HCT116 (cell line): ENCODE results near the gene INTS6. TPM values are rescaled to one million over a fixed set of nuclear protein-coding genes. Genes with fewer than 3 reads are reported as not detected.

Experiments
- ATAC-seq: fragments of 200-7000 bp; cut with Tn5 transposase; 2 replicates; pipeline ENCODE4 v1.9.1; 2020; ENCODE audit warnings: mild to moderate bottlenecking, moderate library complexity
- BruUV-seq: library from RNA; stranded (reverse); fragments of 400-500 nt; replicated peaks from 2 replicates; lab custom pipeline; 2021; lab: Mats Ljungman, UMichigan
- CTCF ChIA-PET: fragments of 300-600 bp; sonication (Branson Sonifier 250); formaldehyde crosslinking; loops from one replicate; lab custom pipeline; 2021; ENCODE audit warnings: antibody characterized with exemption; lab: Charles Lee
- POLR2A ChIA-PET: fragments of 300-600, 350-600 bp; sonication (Branson Sonifier 250); formaldehyde crosslinking; loops from one replicate; lab custom pipeline; 2021; ENCODE audit warnings: antibody characterized with exemption; lab: Charles Lee
- RAD21 ChIA-PET, 2 experiments: fragments of 300-600 bp; sonication (Branson Sonifier 250); formaldehyde crosslinking; loops; one replicate each; lab custom pipeline; 2023; ENCODE audit warnings: low total read pairs in 2 of 2; ENCODE audit not compliant: uncharacterized antibody in 2 of 2, unreplicated experiment in 2 of 2, low non-redundant PET in 1 of 2; lab: Charles Lee
- DNase-seq: peaks from one replicate; pipeline ENCODE4 v3.0.0-alpha.2; 2010; ENCODE audit warnings: low read depth, low spot score
- H2AFZ ChIP-seq: fragments of 200-600 bp; shearing (Covaris generic), sonication (generic); 2 replicates; pipeline ENCODE4 v1.6.1; 2017; ENCODE audit warnings: low read depth, mixed run types, mixed read lengths, antibody characterized with exemption, low read length; ENCODE audit not compliant: poor library complexity, severe bottlenecking
- H3K27ac ChIP-seq: 2 replicates; pipeline ENCODE4 v1.5.1; 2012; ENCODE audit warnings: low read depth, low read length
- H3K27me3 ChIP-seq: fragments of 200-600 bp; sonication (generic); 2 replicates; pipeline ENCODE4 v1.6.1; 2016; ENCODE audit warnings: mixed run types, low read length, mixed read lengths; ENCODE audit not compliant: insufficient read depth
- H3K36me3 ChIP-seq, 2 experiments: fragments of 200-500 bp in 1 of 2; fragments of 200-600 bp in 1 of 2; sonication (Bioruptor generic) in 1 of 2; sonication (generic) in 1 of 2; 2 replicates each; pipeline versions ENCODE4 v1.5.1 to v1.6.1; 2014 to 2016; ENCODE audit warnings: low read length in 2 of 2, inconsistent platforms in 1 of 2, mixed read lengths in 1 of 2, mixed run types in 1 of 2; ENCODE audit not compliant: insufficient read depth in 2 of 2, control insufficient read depth in 1 of 2
- H3K4me1 ChIP-seq, 2 experiments: fragments of 200-600 bp in 1 of 2; sonication (generic) in 1 of 2; 2 replicates each; pipeline versions ENCODE4 v1.5.1 to v1.6.1; 2012 to 2017; ENCODE audit warnings: low read length in 2 of 2, inconsistent platforms in 1 of 2, mild to moderate bottlenecking in 1 of 2, mixed read lengths in 1 of 2, mixed run types in 1 of 2, moderate library complexity in 1 of 2; ENCODE audit not compliant: insufficient read depth in 2 of 2, control insufficient read depth in 1 of 2
- H3K4me2 ChIP-seq: fragments of 200-600 bp; sonication (generic); 2 replicates; pipeline ENCODE4 v1.6.1; 2017; ENCODE audit warnings: mixed run types, low read length, mixed read lengths
- H3K4me3 ChIP-seq, 2 experiments: fragments of 200-600 bp in 1 of 2; sonication (generic) in 1 of 2; replicated peaks in 1 of 2; 2 replicates each; pipeline ENCODE4 v1.5.1; 2011 to 2016; ENCODE audit warnings: low read length in 2 of 2, control low read depth in 1 of 2, low read depth in 1 of 2, mild to moderate bottlenecking in 1 of 2, mixed read lengths in 1 of 2, mixed run types in 1 of 2
- H3K79me2 ChIP-seq: fragments of 200-600 bp; sonication (generic); 2 replicates; pipeline ENCODE4 v1.6.1; 2017; ENCODE audit warnings: mild to moderate bottlenecking, mixed run types, low read length, moderate library complexity, mixed read lengths; ENCODE audit not compliant: insufficient read depth
- H3K9ac ChIP-seq: fragments of 200-600 bp; sonication (generic); 2 replicates; pipeline ENCODE4 v1.6.1; 2016; ENCODE audit warnings: low read length, mixed read lengths
- H3K9me2 ChIP-seq: fragments of 200-600 bp; sonication (generic), shearing (Covaris generic); 2 replicates; pipeline ENCODE4 v1.6.1; 2017; ENCODE audit warnings: mixed run types, mild to moderate bottlenecking, moderate library complexity; ENCODE audit not compliant: insufficient read depth
- H3K9me3 ChIP-seq, 2 experiments: fragments of 200-500 bp in 1 of 2; fragments of 200-600 bp in 1 of 2; sonication (Bioruptor generic) in 1 of 2; sonication (generic) in 1 of 2; 2 replicates each; pipeline ENCODE4 v1.6.1; 2014 to 2017; ENCODE audit warnings: low read length in 2 of 2, mixed read lengths in 2 of 2, inconsistent platforms in 1 of 2, low read depth in 1 of 2, mild to moderate bottlenecking in 1 of 2, mixed run types in 1 of 2, moderate library complexity in 1 of 2; ENCODE audit not compliant: control insufficient read depth in 1 of 2, insufficient read depth in 1 of 2
- H4K20me1 ChIP-seq: fragments of 200-600 bp; sonication (generic), shearing (Covaris generic); 2 replicates; pipeline ENCODE4 v1.6.1; 2017; ENCODE audit warnings: mixed run types, mild to moderate bottlenecking, moderate library complexity; ENCODE audit not compliant: insufficient read depth
- CBX3 ChIP-seq: IDR thresholded peaks from 2 replicates; pipeline ENCODE4 v1.6.1; 2012; ENCODE audit warnings: low read depth
- CEBPB ChIP-seq: IDR thresholded peaks from 2 replicates; pipeline ENCODE4 v1.6.1; 2012; ENCODE audit warnings: low read depth
- EGR1 ChIP-seq: IDR thresholded peaks from 2 replicates; pipeline ENCODE4 v1.6.1; 2012; ENCODE audit warnings: low read depth
- ELF1 ChIP-seq: IDR thresholded peaks from 2 replicates; pipeline ENCODE4 v1.6.1; 2012; ENCODE audit warnings: low read depth, borderline replicate concordance
- FOSL1 ChIP-seq: IDR thresholded peaks from 2 replicates; pipeline ENCODE4 v1.6.1; 2012; ENCODE audit warnings: low read depth
- JUND ChIP-seq: IDR thresholded peaks from 2 replicates; pipeline ENCODE4 v1.6.1; 2012
- POLR2AphosphoS5 ChIP-seq: IDR thresholded peaks from 2 replicates; pipeline ENCODE4 v1.6.1; 2011; ENCODE audit warnings: mild to moderate bottlenecking, low read depth, low read length, moderate library complexity
- SIN3A ChIP-seq: IDR thresholded peaks from 2 replicates; pipeline ENCODE4 v1.6.1; 2012; ENCODE audit warnings: low read depth
- SP1 ChIP-seq: IDR thresholded peaks from 2 replicates; pipeline ENCODE4 v1.6.1; 2012; ENCODE audit warnings: low read depth
- SRF ChIP-seq: IDR thresholded peaks from 2 replicates; pipeline ENCODE4 v1.6.1; 2012; ENCODE audit warnings: low read depth
- YY1 ChIP-seq: IDR thresholded peaks from 2 replicates; pipeline ENCODE4 v1.6.1; 2011; ENCODE audit warnings: low read length, low read depth, moderate library complexity, mild to moderate bottlenecking; ENCODE audit not compliant: insufficient replicate concordance; ENCODE audit errors: extremely low read depth
- intact Hi-C: fragments of 100-400 bp; cut with micrococcal nuclease; formaldehyde crosslinking; loops from 2 replicates; pipeline ENCODE4 v1.10.0; 2022
- total RNA-seq: library from RNA; stranded (reverse); gene quantifications from one replicate; pipeline ENCODE4 v1.2.1, GENCODE V29; 2021; ENCODE audit not compliant: unreplicated experiment
- TF ChIP-seq, protein P1 (sequence below): IDR thresholded peaks from 2 replicates; pipeline ENCODE4 v1.6.1; 2012
- TF ChIP-seq, protein P2 (sequence below): IDR thresholded peaks from 2 replicates; pipeline ENCODE4 v1.6.1; 2012; ENCODE audit warnings: low read depth
- TF ChIP-seq, protein P3 (sequence below), 3 experiments: fragments of 200-600 bp in 1 of 3; sonication (generic) in 1 of 3; IDR thresholded peaks in 2 of 3; conservative IDR thresholded peaks in 1 of 3; 2 replicates each; pipeline ENCODE4 v1.5.1; 2012 to 2017; ENCODE audit warnings: low read depth in 2 of 3, low read length in 2 of 3, antibody characterized with exemption in 1 of 3, borderline replicate concordance in 1 of 3, control low read depth in 1 of 3, mild to moderate bottlenecking in 1 of 3, mixed read lengths in 1 of 3, mixed run types in 1 of 3, moderate library complexity in 1 of 3; ENCODE audit not compliant: insufficient read depth in 1 of 3
- TF ChIP-seq, protein P4 (sequence below): IDR thresholded peaks from 2 replicates; pipeline ENCODE4 v1.6.1; 2011; ENCODE audit warnings: mild to moderate bottlenecking, low read length, moderate library complexity; ENCODE audit not compliant: insufficient replicate concordance; ENCODE audit errors: extremely low read depth

INTS6 gene
- total RNA-seq, 1 experiment from 2014 or later, result 44.7 TPM

DNA sequence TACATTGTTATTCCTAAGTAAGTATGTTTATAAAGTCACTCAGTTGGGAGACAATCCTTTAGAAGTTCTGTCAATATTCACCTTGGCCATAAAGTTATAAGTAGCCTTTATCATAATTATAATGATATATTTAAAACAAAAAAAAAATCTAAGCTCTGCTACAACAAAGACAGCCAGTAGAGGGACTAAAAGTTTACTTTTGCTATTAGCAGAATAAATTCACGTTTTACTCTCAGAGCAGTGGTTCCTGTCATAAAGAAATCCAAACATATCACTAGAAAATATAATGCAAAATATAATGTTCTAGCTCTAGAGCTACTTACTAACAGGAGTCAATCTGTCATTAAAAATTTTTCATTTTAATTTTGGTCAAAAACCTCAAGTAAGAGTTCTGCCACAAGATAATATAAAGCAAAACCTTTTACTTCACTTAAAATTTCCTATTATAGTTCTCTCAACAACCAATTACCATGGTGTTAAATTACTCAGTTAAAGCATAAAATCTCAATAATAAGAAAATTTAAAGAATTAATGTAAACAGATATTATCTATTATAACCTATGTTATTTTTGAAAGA lies 17.7 kb downstream of the INTS6 start (continued):
- no peak for TF ChIP-seq POLR2AphosphoS5

DNA sequence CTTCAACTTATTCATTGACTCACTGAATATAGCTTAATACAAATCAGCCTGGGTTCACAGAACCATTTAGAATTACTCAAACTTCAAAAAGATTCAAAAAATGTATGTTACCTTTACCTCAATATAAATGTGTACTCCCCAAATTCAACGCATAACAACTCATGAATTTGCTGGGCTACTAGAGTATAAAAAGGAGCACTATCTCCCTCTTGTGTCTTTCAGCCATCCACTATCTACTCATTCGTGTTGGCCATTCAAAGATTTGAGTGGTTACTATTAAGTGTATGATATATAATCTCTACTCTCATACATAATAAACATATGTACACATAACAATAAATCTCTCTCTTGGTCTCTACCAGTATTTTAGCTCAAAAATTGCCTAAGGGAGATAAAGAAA lies 20.3 kb downstream of the INTS6 start:
- no peak overlapping the region for H3K9ac ChIP-seq
- H3K27me3 ChIP-seq, result no peaks in the 10 kb centered on the region
- no peak overlapping the region for H3K27ac ChIP-seq
- no peak overlapping the region for H3K4me3 ChIP-seq
- no peaks in the 10 kb centered on the region for H3K9me2 ChIP-seq
- RAD21 ChIA-PET, result interaction anchor here in 1 of 2 experiments (0.7 kb wide), 1 partner anchor 365 kb away, joined by 3 read pairs; no protein-coding TSS in a partner anchor
- H3K79me2 ChIP-seq, result peaks cover 44% of the 10 kb centered on the region
- BruUV-seq, result no TSS peak
- CTCF ChIA-PET, result interaction anchor here (1.3 to 4.2 kb wide), 2 partner anchors 312 to 364 kb away, joined by 3 to 90 read pairs; no protein-coding TSS in a partner anchor
- H4K20me1 ChIP-seq, result no peaks in the 10 kb centered on the region
- H2AFZ ChIP-seq, result no peak overlapping the region
- no peak for ATAC-seq
- POLR2A ChIA-PET, result interaction anchor here (1.7 kb wide), 1 partner anchor 21 kb away, joined by 4 read pairs; the partner anchor contains the start of gene INTS6
- intact Hi-C loops, result no loop called here
- no peak for DNase-seq
- H3K4me1 ChIP-seq, result no peaks in the 10 kb centered on the region
- TF ChIP-seq CEBPB (no peak), SRF (no peak), FOSL1 (no peak), YY1 (no peak), SP1 (no peak), EGR1 (no peak), JUND (no peak), ELF1 (no peak), SIN3A (no peak), CBX3 (no peak)
- TF ChIP-seq, protein P1, sequence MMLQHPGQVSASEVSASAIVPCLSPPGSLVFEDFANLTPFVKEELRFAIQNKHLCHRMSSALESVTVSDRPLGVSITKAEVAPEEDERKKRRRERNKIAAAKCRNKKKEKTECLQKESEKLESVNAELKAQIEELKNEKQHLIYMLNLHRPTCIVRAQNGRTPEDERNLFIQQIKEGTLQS, result no peak
- TF ChIP-seq, protein P2, sequence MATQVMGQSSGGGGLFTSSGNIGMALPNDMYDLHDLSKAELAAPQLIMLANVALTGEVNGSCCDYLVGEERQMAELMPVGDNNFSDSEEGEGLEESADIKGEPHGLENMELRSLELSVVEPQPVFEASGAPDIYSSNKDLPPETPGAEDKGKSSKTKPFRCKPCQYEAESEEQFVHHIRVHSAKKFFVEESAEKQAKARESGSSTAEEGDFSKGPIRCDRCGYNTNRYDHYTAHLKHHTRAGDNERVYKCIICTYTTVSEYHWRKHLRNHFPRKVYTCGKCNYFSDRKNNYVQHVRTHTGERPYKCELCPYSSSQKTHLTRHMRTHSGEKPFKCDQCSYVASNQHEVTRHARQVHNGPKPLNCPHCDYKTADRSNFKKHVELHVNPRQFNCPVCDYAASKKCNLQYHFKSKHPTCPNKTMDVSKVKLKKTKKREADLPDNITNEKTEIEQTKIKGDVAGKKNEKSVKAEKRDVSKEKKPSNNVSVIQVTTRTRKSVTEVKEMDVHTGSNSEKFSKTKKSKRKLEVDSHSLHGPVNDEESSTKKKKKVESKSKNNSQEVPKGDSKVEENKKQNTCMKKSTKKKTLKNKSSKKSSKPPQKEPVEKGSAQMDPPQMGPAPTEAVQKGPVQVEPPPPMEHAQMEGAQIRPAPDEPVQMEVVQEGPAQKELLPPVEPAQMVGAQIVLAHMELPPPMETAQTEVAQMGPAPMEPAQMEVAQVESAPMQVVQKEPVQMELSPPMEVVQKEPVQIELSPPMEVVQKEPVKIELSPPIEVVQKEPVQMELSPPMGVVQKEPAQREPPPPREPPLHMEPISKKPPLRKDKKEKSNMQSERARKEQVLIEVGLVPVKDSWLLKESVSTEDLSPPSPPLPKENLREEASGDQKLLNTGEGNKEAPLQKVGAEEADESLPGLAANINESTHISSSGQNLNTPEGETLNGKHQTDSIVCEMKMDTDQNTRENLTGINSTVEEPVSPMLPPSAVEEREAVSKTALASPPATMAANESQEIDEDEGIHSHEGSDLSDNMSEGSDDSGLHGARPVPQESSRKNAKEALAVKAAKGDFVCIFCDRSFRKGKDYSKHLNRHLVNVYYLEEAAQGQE, result no peak
- TF ChIP-seq, protein P3, sequence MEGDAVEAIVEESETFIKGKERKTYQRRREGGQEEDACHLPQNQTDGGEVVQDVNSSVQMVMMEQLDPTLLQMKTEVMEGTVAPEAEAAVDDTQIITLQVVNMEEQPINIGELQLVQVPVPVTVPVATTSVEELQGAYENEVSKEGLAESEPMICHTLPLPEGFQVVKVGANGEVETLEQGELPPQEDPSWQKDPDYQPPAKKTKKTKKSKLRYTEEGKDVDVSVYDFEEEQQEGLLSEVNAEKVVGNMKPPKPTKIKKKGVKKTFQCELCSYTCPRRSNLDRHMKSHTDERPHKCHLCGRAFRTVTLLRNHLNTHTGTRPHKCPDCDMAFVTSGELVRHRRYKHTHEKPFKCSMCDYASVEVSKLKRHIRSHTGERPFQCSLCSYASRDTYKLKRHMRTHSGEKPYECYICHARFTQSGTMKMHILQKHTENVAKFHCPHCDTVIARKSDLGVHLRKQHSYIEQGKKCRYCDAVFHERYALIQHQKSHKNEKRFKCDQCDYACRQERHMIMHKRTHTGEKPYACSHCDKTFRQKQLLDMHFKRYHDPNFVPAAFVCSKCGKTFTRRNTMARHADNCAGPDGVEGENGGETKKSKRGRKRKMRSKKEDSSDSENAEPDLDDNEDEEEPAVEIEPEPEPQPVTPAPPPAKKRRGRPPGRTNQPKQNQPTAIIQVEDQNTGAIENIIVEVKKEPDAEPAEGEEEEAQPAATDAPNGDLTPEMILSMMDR (IDR thresholded peaks at IDR 0.05 in 2 of 3, conservative IDR thresholded peaks at IDR 0.05 in 1 of 3; ENCODE audit: borderline replicate concordance in 1 of 3, insufficient read depth in 1 of 3, low read depth in 2 of 3, low read length in 2 of 3), result no peak
- TF ChIP-seq, protein P4, sequence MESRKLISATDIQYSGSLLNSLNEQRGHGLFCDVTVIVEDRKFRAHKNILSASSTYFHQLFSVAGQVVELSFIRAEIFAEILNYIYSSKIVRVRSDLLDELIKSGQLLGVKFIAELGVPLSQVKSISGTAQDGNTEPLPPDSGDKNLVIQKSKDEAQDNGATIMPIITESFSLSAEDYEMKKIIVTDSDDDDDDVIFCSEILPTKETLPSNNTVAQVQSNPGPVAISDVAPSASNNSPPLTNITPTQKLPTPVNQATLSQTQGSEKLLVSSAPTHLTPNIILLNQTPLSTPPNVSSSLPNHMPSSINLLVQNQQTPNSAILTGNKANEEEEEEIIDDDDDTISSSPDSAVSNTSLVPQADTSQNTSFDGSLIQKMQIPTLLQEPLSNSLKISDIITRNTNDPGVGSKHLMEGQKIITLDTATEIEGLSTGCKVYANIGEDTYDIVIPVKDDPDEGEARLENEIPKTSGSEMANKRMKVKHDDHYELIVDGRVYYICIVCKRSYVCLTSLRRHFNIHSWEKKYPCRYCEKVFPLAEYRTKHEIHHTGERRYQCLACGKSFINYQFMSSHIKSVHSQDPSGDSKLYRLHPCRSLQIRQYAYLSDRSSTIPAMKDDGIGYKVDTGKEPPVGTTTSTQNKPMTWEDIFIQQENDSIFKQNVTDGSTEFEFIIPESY, result no peak
- TF ChIP-seq, all 23 proteins: peak for 0
- no peaks in the 10 kb centered on the region for H3K9me3 ChIP-seq
- H3K36me3 ChIP-seq, result peaks cover 0 to 8% of the 10 kb centered on the region in 2 experiments; a peak in 2 of 4 replicates
- H3K4me2 ChIP-seq, result no peak overlapping the region
